Activated CD8-positive, alpha-beta memory T cell treated with anti-CD3 and anti-CD28 coated beads for 48 hours (primary cell): ENCODE results near the gene PCIF1.
"Not testable (repeated sequence)": the region's sequence is repeated elsewhere in the genome, so short reads cannot be mapped to it uniquely, and the experiment has no call there.

ENCODE experiments used
- DNase-seq, 3 experiments: peaks; one replicate each; pipeline ENCODE4 v3.0.0-alpha.2; 2020; ENCODE audit warnings: low read depth in 2 of 3, low spot score in 2 of 3

Gene PCIF1

GRCh38 chr20:45946149-45946970, 11.9 kb downstream of the PCIF1 start:
- peak in 1 of 3 experiments; percentile 36 for DNase-seq

GRCh38 chr20:45947110-45947866, 12.8 kb downstream of the PCIF1 start:
- DNase-seq = no peak

- no peak for DNase-seq
These were observed 13.8 kb downstream of the PCIF1 start for GRCh38 chr20:45948261-45948733.

GRCh38 chr20:45948742-45949541, 14.5 kb downstream of the PCIF1 start:
- no peak for DNase-seq

GRCh38 chr20:45949542-45950329, 15.3 kb downstream of the PCIF1 start:
- DNase-seq = no peak

- no peak for DNase-seq
These were observed 15.8 kb downstream of the PCIF1 start for GRCh38 chr20:45950330-45950646.

- no peak for DNase-seq
These were observed 17.7 kb downstream of the PCIF1 start for GRCh38 chr20:45951925-45952834.

- no peak for DNase-seq
These were observed 18.4 kb downstream of the PCIF1 start for GRCh38 chr20:45952861-45953260.

- no peak for DNase-seq
These were observed 19.2 kb downstream of the PCIF1 start for GRCh38 chr20:45953672-45954071.

GRCh38 chr20:45956326-45956725, 21.8 kb downstream of the PCIF1 start:
- not testable (repeated sequence) for DNase-seq

GRCh38 chr20:45957021-45957941, 22.8 kb downstream of the PCIF1 start:
- DNase-seq = no peak

- no peak for DNase-seq
These were observed 24.1 kb downstream of the PCIF1 start for GRCh38 chr20:45958593-45958992.

- no peak for DNase-seq
These were observed 24.6 kb downstream of the PCIF1 start for GRCh38 chr20:45959126-45959525.

GRCh38 chr20:45959956-45960630, 25.6 kb downstream of the PCIF1 start:
- DNase-seq = no peak

GRCh38 chr20:45962031-45962755, 27.7 kb downstream of the PCIF1 start:
- DNase-seq = no peak

- DNase-seq = no peak
These were observed 28.8 kb downstream of the PCIF1 start for GRCh38 chr20:45963059-45964005.
